Body of pancreas (tissue), 4 donors: ENCODE measurements around the gene CCDC28A. TPM values are rescaled to one million over a fixed set of nuclear protein-coding genes. Genes with fewer than 3 reads are reported as not detected.

ENCODE experiments used
- ATAC-seq: fragments of 150-250 bp; one replicate; pipeline ENCODE4 v1.9.1; 2016
- DNase-seq, 4 donors: peaks; one replicate each; pipeline ENCODE4 v3.0.0-alpha.2; 2019
- H3K27ac ChIP-seq, 4 donors: fragments of 200-600 bp; sonication (generic); 1 replicate in 3 of 4; 2 replicates in 1 of 4; pipeline versions ENCODE4 v1.5.1 to v1.6.1; 2016 to 2019; ENCODE audit warnings: mild to moderate bottlenecking in 1 of 4, mixed read lengths in 1 of 4, moderate library complexity in 1 of 4
- H3K27me3 ChIP-seq, 2 donors: fragments of 200-600 bp; sonication (generic); one replicate each; pipeline ENCODE4 v1.6.0; 2016; ENCODE audit warnings: mild to moderate bottlenecking in 1 of 2
- H3K36me3 ChIP-seq, 2 donors: fragments of 200-600 bp; sonication (generic); replicated peaks in 1 of 2; 2 replicates each; pipeline ENCODE4 v1.5.1; 2016; ENCODE audit warnings: low read depth in 2 of 2; ENCODE audit not compliant: insufficient read depth in 1 of 2
- H3K4me1 ChIP-seq: fragments of 200-600 bp; sonication (generic); one replicate; pipeline ENCODE4 v1.6.0; 2016
- H3K4me3 ChIP-seq, 2 donors: fragments of 200-600 bp; sonication (generic); 1 replicate in 1 of 2; 2 replicates in 1 of 2; pipeline ENCODE4 v1.5.1; 2016 to 2019
- H3K9me3 ChIP-seq, 3 donors: fragments of 200-600 bp; sonication (generic); 1 replicate in 2 of 3; 2 replicates in 1 of 3; pipeline ENCODE4 v1.5.1; 2016
- CTCF ChIP-seq, 7 experiments: fragments of 450-650 bp in 4 of 7; fragments of 200-600 bp in 3 of 7; sonication (generic) in 3 of 7; IDR thresholded peaks; one replicate each; pipeline ENCODE4 v1.5.1; 2016 to 2019; ENCODE audit warnings: antibody characterized with exemption in 7 of 7
- POLR2A ChIP-seq, 3 donors: fragments of 450-650 bp; IDR thresholded peaks; one replicate each; pipeline ENCODE4 v1.6.1; 2016; ENCODE audit warnings: antibody characterized with exemption in 3 of 3, mild to moderate bottlenecking in 2 of 3
- WGBS, 2 donors: methylation state at CpG; one replicate each; pipeline ENCODE4 v1.1.5; 2017; 5-methylcytosine and 5-hydroxymethylcytosine counted together
- intact Hi-C: fragments of 100-400 bp; cut with DNase I; formaldehyde crosslinking; loops from one replicate; pipeline ENCODE4 v1.15.1; 2023
- total RNA-seq, 2 donors: library from RNA; depleted of rRNA; stranded (reverse); fragments of >200 nt; gene quantifications; one replicate each; pipeline ENCODE4 v1.1.0, GENCODE V29; 2016

The CCDC28A gene
- total RNA-seq, 2 donors from 2014 or later = 2.0 to 17.9 TPM

- Histone ChIP-seq H3K9me3 (no peaks in the 10 kb centered on the region), H3K36me3 (no peaks in the 10 kb centered on the region), H3K4me3 (peak overlapping the region in 1 of 2 donors; percentile 55), H3K27ac (no peak overlapping the region), H3K4me1 (peaks cover 13% of the 10 kb centered on the region), H3K27me3 (no peaks in the 10 kb centered on the region)
- intact Hi-C loops = no loop called here
- DNase-seq = no peak
- no peak for TF ChIP-seq POLR2A (IDR thresholded peaks at IDR 0.05)
- TF ChIP-seq CTCF (IDR thresholded peaks at IDR 0.05) = no peak
- 15 to 27% methylated on average over 3 of the region's 3 CpGs for WGBS, 2 donors
- ATAC-seq = no peak
Observed at GRCh38 chr6:138774370-138774769, 801 bp downstream of the CCDC28A start.

- Histone ChIP-seq H3K27ac (no peak overlapping the region), H3K9me3 (no peaks in the 10 kb centered on the region), H3K4me1 (peaks cover 13% of the 10 kb centered on the region), H3K36me3 (peaks cover 0 to 2% of the 10 kb centered on the region in 2 donors), H3K27me3 (no peaks in the 10 kb centered on the region), H3K4me3 (no peak overlapping the region)
- intact Hi-C loops = no loop called here
- ATAC-seq (no peak), DNase-seq (no peak)
- WGBS, 2 donors = 86 to 96% methylated on average over 1 of the region's 1 CpG
- TF ChIP-seq CTCF (IDR thresholded peaks at IDR 0.05) (no peak), POLR2A (IDR thresholded peaks at IDR 0.05) (no peak)
Observed at GRCh38 chr6:138776659-138777058, 3.1 kb downstream of the CCDC28A start.

- peaks cover 7% of the 10 kb centered on the region for H3K4me1 ChIP-seq
- peaks cover 0 to 2% of the 10 kb centered on the region in 2 donors for H3K36me3 ChIP-seq
- TF ChIP-seq POLR2A (IDR thresholded peaks at IDR 0.05) = no peak
- no peak for TF ChIP-seq CTCF (IDR thresholded peaks at IDR 0.05)
- no peak for ATAC-seq
- DNase-seq = no peak
- H3K27ac ChIP-seq = no peak overlapping the region
- no peaks in the 10 kb centered on the region for H3K9me3 ChIP-seq
- no peaks in the 10 kb centered on the region for H3K27me3 ChIP-seq
- intact Hi-C loops = no loop called here
- 89 to 91% methylated on average over 6 of the region's 6 CpGs for WGBS, 2 donors
- H3K4me3 ChIP-seq = no peak overlapping the region
Observed at GRCh38 chr6:138778331-138778730, 4.8 kb downstream of the CCDC28A start.

- WGBS, 2 donors = 70 to 76% methylated on average over 4 of the region's 4 CpGs
- intact Hi-C loops = no loop called here
- Histone ChIP-seq H3K4me1 (no peaks in the 10 kb centered on the region), H3K9me3 (no peaks in the 10 kb centered on the region), H3K36me3 (peaks cover 0 to 4% of the 10 kb centered on the region in 2 donors), H3K27me3 (no peaks in the 10 kb centered on the region), H3K4me3 (no peak overlapping the region), H3K27ac (no peak overlapping the region)
- ATAC-seq (no peak), DNase-seq (no peak)
- TF ChIP-seq POLR2A (IDR thresholded peaks at IDR 0.05) (no peak), CTCF (IDR thresholded peaks at IDR 0.05) (no peak)
Observed at GRCh38 chr6:138782243-138782642, 8.7 kb downstream of the CCDC28A start.

- 53 to 63% methylated on average over 4 of the region's 4 CpGs for WGBS, 2 donors
Observed at GRCh38 chr6:138785079-138785478, 11.5 kb downstream of the CCDC28A start.

More at GRCh38 chr6:138785079-138785478, 11.5 kb downstream of the CCDC28A start:
- Histone ChIP-seq H3K9me3 (no peaks in the 10 kb centered on the region), H3K4me1 (no peaks in the 10 kb centered on the region), H3K4me3 (no peak overlapping the region), H3K27me3 (no peaks in the 10 kb centered on the region), H3K36me3 (peaks cover 0 to 7% of the 10 kb centered on the region in 2 donors), H3K27ac (no peak overlapping the region)
- no peak for DNase-seq
- no peak for ATAC-seq
- intact Hi-C loops = no loop called here
- TF ChIP-seq CTCF (IDR thresholded peaks at IDR 0.05) (no peak), POLR2A (IDR thresholded peaks at IDR 0.05) (no peak)
